ENCODE measurements around the gene COL7A1. TPM values are rescaled to one million over a fixed set of nuclear protein-coding genes. Genes with fewer than 3 reads are reported as not detected.

Gene COL7A1
- total RNA-seq, 1 donor from 2014 or later: 28.7 TPM

DNA sequence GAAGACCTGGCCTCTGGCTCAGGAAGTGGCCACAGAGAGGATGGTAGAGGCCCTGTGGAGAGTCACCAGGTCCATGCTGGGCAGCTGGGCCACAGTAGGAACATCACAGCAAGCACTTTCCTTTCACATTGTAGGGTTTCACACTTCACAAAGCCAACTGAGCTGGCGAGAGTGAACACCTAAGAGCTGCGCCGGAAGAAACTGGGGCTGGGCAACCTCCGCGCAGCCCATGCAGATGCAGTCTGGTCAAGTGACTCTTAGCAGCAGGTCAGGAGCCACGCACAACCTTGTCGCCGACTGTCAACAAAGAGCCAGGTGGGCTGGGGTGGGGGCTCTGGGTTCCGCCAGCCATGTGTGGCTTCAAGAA lies 75.9 kb downstream of the COL7A1 start:
- TF ChIP-seq EZH2 (IDR thresholded peaks at IDR 0.05; ENCODE audit: insufficient read depth, low read length): no peak
- TF ChIP-seq, protein P1, sequence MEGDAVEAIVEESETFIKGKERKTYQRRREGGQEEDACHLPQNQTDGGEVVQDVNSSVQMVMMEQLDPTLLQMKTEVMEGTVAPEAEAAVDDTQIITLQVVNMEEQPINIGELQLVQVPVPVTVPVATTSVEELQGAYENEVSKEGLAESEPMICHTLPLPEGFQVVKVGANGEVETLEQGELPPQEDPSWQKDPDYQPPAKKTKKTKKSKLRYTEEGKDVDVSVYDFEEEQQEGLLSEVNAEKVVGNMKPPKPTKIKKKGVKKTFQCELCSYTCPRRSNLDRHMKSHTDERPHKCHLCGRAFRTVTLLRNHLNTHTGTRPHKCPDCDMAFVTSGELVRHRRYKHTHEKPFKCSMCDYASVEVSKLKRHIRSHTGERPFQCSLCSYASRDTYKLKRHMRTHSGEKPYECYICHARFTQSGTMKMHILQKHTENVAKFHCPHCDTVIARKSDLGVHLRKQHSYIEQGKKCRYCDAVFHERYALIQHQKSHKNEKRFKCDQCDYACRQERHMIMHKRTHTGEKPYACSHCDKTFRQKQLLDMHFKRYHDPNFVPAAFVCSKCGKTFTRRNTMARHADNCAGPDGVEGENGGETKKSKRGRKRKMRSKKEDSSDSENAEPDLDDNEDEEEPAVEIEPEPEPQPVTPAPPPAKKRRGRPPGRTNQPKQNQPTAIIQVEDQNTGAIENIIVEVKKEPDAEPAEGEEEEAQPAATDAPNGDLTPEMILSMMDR (IDR thresholded peaks at IDR 0.05; ENCODE audit: insufficient read depth, low read depth, low read length): no peak
- Mint-ChIP-seq H3K4me1 (ENCODE audit: low read depth, unreplicated experiment) (no peaks in the 10 kb centered on the region), H3K36me3 (ENCODE audit: low read depth, unreplicated experiment) (peaks cover 16% of the 10 kb centered on the region), H3K27ac (ENCODE audit: unreplicated experiment) (no peak overlapping the region), H3K9me3 (ENCODE audit: unreplicated experiment) (no peaks in the 10 kb centered on the region), H3K4me3 (ENCODE audit: unreplicated experiment) (no peak overlapping the region), H3K27me3 (ENCODE audit: low read depth, unreplicated experiment) (no peaks in the 10 kb centered on the region)
- FAIRE-seq (no peak), DNase-seq (ENCODE audit: low read depth) (no peak)
- H3K4me2 ChIP-seq (ENCODE audit: low read length): no peak overlapping the region
- H2AFZ ChIP-seq (ENCODE audit: low read depth, low read length): no peak overlapping the region
- H3K9me3 ChIP-seq (ENCODE audit: insufficient read depth, low read depth, low read length): no peaks in the 10 kb centered on the region
- H3K4me3 ChIP-seq (ENCODE audit: insufficient read depth, low read depth, low read length): no peak overlapping the region
- H3K27me3 ChIP-seq (ENCODE audit: insufficient read depth, low read length): no peaks in the 10 kb centered on the region
- H3K36me3 ChIP-seq (ENCODE audit: insufficient read depth, low read length): no peaks in the 10 kb centered on the region
- H4K20me1 ChIP-seq (ENCODE audit: insufficient read depth, low read length): no peaks in the 10 kb centered on the region
- no peak overlapping the region for H3K9ac ChIP-seq (ENCODE audit: low read length)
- H3K27ac ChIP-seq (ENCODE audit: low read depth, low read length): no peak overlapping the region
- H3K4me1 ChIP-seq (ENCODE audit: insufficient read depth, low read length): no peaks in the 10 kb centered on the region
- no peaks in the 10 kb centered on the region for H3K79me2 ChIP-seq (ENCODE audit: insufficient read depth, low read length)

DNA sequence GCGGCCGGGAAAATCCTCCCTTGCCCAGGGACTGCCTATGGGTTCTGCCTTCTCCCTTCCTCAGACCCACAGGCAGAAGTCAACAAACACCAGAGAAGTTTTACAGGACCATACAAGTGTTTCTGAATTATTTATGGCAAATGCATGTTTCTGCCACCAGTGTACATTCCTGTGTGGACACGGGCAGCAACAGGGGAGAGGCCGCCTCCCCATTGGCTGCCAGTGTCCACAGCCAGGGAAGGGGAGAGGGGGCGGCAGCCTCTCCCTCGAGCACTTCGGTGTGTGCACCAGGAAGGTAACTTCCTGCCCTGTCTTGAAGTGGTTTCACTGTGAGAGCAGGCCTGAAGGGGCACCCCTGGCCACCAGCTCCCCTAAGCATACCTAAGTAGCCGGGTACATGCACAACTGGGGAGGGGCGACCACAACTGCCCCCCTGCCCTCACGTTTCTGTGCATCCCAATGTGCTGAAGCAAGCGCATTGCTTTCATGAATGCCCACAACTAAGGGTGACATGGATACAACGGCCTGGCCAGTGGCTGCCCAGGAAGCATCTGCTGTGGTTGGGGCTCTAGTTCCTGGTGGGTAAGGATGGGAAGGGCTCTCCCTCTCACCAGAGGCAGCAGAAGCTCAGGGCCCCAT lies 76.4 kb downstream of the COL7A1 start:
- no peak for TF ChIP-seq EZH2 (IDR thresholded peaks at IDR 0.05; ENCODE audit: insufficient read depth, low read length)
- TF ChIP-seq, protein P1 (IDR thresholded peaks at IDR 0.05; ENCODE audit: insufficient read depth, low read depth, low read length): no peak
- Histone ChIP-seq H3K4me2 (ENCODE audit: low read length) (no peak overlapping the region), H3K27ac (ENCODE audit: low read depth, low read length) (no peak overlapping the region), H3K9ac (ENCODE audit: low read length) (no peak overlapping the region), H3K79me2 (ENCODE audit: insufficient read depth, low read length) (no peaks in the 10 kb centered on the region), H4K20me1 (ENCODE audit: insufficient read depth, low read length) (no peaks in the 10 kb centered on the region), H2AFZ (ENCODE audit: low read depth, low read length) (no peak overlapping the region), H3K36me3 (ENCODE audit: insufficient read depth, low read length) (no peaks in the 10 kb centered on the region), H3K4me3 (ENCODE audit: insufficient read depth, low read depth, low read length) (no peak overlapping the region), H3K9me3 (ENCODE audit: insufficient read depth, low read depth, low read length) (no peaks in the 10 kb centered on the region), H3K4me1 (ENCODE audit: insufficient read depth, low read length) (no peaks in the 10 kb centered on the region), H3K27me3 (ENCODE audit: insufficient read depth, low read length) (no peaks in the 10 kb centered on the region)
- Mint-ChIP-seq H3K4me3 (ENCODE audit: unreplicated experiment) (no peak overlapping the region), H3K36me3 (ENCODE audit: low read depth, unreplicated experiment) (peaks cover 14% of the 10 kb centered on the region), H3K9me3 (ENCODE audit: unreplicated experiment) (no peaks in the 10 kb centered on the region), H3K4me1 (ENCODE audit: low read depth, unreplicated experiment) (no peaks in the 10 kb centered on the region), H3K27me3 (ENCODE audit: low read depth, unreplicated experiment) (no peaks in the 10 kb centered on the region), H3K27ac (ENCODE audit: unreplicated experiment) (no peak overlapping the region)
- FAIRE-seq: no peak
- no peak for DNase-seq (ENCODE audit: low read depth)

DNA sequence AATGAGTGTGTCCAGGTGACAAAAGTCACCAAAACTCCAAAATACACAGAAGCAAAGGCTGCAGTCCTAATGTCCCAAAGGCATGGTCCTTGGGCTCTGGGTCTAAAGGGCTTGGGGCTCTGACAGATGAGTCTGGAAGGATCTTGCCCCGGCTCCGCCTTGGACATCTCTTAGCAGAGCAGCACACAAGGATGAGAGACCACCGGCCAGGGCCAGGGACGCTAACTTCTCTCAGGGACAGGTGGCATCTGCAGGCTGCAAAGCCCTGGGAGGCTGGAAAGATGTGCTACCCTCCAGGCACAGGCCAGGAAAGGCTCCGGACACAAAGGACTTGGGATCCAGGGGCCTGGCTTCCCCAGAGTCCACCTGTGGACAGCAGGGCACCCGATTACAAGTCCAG lies 77.1 kb downstream of the COL7A1 start:
- Mint-ChIP-seq H3K36me3 (ENCODE audit: low read depth, unreplicated experiment) (peaks cover 14% of the 10 kb centered on the region), H3K9me3 (ENCODE audit: unreplicated experiment) (no peaks in the 10 kb centered on the region), H3K27ac (ENCODE audit: unreplicated experiment) (no peak overlapping the region), H3K4me3 (ENCODE audit: unreplicated experiment) (no peak overlapping the region), H3K4me1 (ENCODE audit: low read depth, unreplicated experiment) (no peaks in the 10 kb centered on the region), H3K27me3 (ENCODE audit: low read depth, unreplicated experiment) (no peaks in the 10 kb centered on the region)
- no peaks in the 10 kb centered on the region for H3K36me3 ChIP-seq (ENCODE audit: insufficient read depth, low read length)
- H3K4me2 ChIP-seq (ENCODE audit: low read length): no peak overlapping the region
- H3K9ac ChIP-seq (ENCODE audit: low read length): no peak overlapping the region
- FAIRE-seq (no peak), DNase-seq (ENCODE audit: low read depth) (no peak)
- no peak overlapping the region for H3K4me3 ChIP-seq (ENCODE audit: insufficient read depth, low read depth, low read length)
- no peaks in the 10 kb centered on the region for H3K4me1 ChIP-seq (ENCODE audit: insufficient read depth, low read length)
- no peaks in the 10 kb centered on the region for H3K79me2 ChIP-seq (ENCODE audit: insufficient read depth, low read length)
- no peak overlapping the region for H3K27ac ChIP-seq (ENCODE audit: low read depth, low read length)
- H4K20me1 ChIP-seq (ENCODE audit: insufficient read depth, low read length): no peaks in the 10 kb centered on the region
- no peak overlapping the region for H2AFZ ChIP-seq (ENCODE audit: low read depth, low read length)
- no peaks in the 10 kb centered on the region for H3K9me3 ChIP-seq (ENCODE audit: insufficient read depth, low read depth, low read length)
- no peaks in the 10 kb centered on the region for H3K27me3 ChIP-seq (ENCODE audit: insufficient read depth, low read length)
- no peak for TF ChIP-seq EZH2 (IDR thresholded peaks at IDR 0.05; ENCODE audit: insufficient read depth, low read length)
- TF ChIP-seq, protein P1 (IDR thresholded peaks at IDR 0.05; ENCODE audit: insufficient read depth, low read depth, low read length): no peak
